Measurements from ENCODE around the gene NYAP2.

DNA sequence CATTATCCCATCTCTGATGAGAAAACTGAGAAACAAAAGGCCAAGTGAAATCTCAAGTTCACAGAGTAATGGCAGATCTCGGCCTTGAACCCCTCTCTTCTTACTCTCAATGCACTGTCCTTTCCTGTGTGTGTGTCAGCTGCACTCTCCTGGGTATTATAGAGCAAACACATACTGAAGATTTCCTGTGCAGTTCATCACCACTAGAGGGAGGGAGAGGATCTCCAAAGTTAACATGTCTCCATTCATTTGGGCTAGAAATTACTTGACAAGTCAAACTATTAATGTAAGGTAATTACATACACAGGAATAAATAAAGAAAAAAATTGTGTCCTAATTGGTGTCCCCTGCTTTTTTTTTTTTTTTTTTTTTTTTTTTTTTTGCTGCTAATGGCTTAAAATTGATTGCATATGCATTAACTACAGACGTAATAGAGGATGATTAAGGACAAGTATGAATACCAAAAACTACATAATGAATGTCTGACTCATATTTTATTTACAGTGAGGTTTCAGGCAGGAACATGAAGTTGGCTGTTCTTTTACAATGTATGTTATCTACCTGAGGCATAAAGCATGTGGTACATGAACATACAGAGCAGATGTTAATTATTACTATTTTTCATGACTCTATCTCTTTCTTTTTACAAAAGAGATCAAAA lies 269.2 kb downstream of the NYAP2 start:
- TF ChIP-seq, protein P1, sequence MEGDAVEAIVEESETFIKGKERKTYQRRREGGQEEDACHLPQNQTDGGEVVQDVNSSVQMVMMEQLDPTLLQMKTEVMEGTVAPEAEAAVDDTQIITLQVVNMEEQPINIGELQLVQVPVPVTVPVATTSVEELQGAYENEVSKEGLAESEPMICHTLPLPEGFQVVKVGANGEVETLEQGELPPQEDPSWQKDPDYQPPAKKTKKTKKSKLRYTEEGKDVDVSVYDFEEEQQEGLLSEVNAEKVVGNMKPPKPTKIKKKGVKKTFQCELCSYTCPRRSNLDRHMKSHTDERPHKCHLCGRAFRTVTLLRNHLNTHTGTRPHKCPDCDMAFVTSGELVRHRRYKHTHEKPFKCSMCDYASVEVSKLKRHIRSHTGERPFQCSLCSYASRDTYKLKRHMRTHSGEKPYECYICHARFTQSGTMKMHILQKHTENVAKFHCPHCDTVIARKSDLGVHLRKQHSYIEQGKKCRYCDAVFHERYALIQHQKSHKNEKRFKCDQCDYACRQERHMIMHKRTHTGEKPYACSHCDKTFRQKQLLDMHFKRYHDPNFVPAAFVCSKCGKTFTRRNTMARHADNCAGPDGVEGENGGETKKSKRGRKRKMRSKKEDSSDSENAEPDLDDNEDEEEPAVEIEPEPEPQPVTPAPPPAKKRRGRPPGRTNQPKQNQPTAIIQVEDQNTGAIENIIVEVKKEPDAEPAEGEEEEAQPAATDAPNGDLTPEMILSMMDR (conservative IDR thresholded peaks at IDR 0.05; ENCODE audit: low read length): peak; percentile 84
- no peak for TF ChIP-seq EZH2phosphoT487 (IDR thresholded peaks at IDR 0.05; ENCODE audit: borderline replicate concordance)
